HL-60 (cell line): Measurements from ENCODE around the gene AURKA.

ENCODE experiments used
- DNase-seq, 2 experiments: peaks; one replicate each; pipeline ENCODE4 v3.0.0-alpha.2; 2010 to 2020; ENCODE audit warnings: low read depth in 1 of 2, low spot score in 1 of 2
- H3K27ac ChIP-seq: fragments of 250-450 bp; sonication (Bioruptor Pico); replicated peaks from 2 replicates; pipeline ENCODE4 v1.5.1; 2020; ENCODE audit warnings: mild to moderate bottlenecking, moderate library complexity
- H3K27me3 ChIP-seq: fragments of 250-450 bp; sonication (Bioruptor Pico); 2 replicates; pipeline ENCODE4 v1.5.1; 2021; ENCODE audit warnings: mild to moderate bottlenecking, moderate library complexity; ENCODE audit not compliant: insufficient read depth, poor library complexity, severe bottlenecking
- H3K4me3 ChIP-seq: replicated peaks from 2 replicates; pipeline ENCODE4 v1.5.1; 2011; ENCODE audit warnings: mild to moderate bottlenecking, control low read depth, low read length; ENCODE audit not compliant: insufficient read depth
- GABPA ChIP-seq: IDR thresholded peaks from 2 replicates; pipeline ENCODE4 v1.6.1; 2012; ENCODE audit warnings: low read depth
- POLR2AphosphoS5 ChIP-seq: IDR thresholded peaks from 2 replicates; pipeline ENCODE4 v1.6.1; 2012; ENCODE audit warnings: low read depth
- SPI1 ChIP-seq: IDR thresholded peaks from 2 replicates; pipeline ENCODE4 v1.6.1; 2012; ENCODE audit warnings: low read depth, mild to moderate bottlenecking, borderline replicate concordance
- TF ChIP-seq, protein P1 (sequence below): IDR thresholded peaks from 2 replicates; pipeline ENCODE4 v1.6.1; 2012; ENCODE audit warnings: low read depth; ENCODE audit not compliant: insufficient replicate concordance
- TF ChIP-seq, protein P2 (sequence below): IDR thresholded peaks from one replicate; pipeline ENCODE4 v1.5.1; 2011; ENCODE audit warnings: low read length, control low read depth, inconsistent platforms; ENCODE audit not compliant: insufficient read depth

AURKA gene

DNA sequence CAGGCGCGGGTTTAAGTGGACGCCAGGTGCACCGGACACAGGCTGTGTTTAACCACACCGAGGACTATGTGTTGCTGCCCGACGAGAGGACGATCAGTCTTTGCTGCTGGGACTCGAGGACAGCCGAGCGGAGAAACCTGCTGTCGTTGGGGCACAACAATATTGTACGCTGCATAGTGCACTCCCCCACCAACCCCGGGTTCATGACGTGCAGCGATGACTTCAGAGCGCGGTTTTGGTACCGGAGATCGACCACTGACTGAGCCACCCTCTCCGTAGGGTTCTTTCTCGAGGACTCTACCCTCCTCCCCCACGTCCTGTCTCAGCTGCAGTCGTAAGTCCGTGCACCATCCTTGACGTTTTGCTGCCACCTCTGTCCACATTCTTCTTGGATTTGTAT is 11.4 kb upstream of the AURKA start:
- DNase-seq: no peak
- Histone ChIP-seq H3K27me3 (no peaks in the 10 kb centered on the region), H3K27ac (no peak overlapping the region), H3K4me3 (no peak overlapping the region)
- TF ChIP-seq, protein P1, sequence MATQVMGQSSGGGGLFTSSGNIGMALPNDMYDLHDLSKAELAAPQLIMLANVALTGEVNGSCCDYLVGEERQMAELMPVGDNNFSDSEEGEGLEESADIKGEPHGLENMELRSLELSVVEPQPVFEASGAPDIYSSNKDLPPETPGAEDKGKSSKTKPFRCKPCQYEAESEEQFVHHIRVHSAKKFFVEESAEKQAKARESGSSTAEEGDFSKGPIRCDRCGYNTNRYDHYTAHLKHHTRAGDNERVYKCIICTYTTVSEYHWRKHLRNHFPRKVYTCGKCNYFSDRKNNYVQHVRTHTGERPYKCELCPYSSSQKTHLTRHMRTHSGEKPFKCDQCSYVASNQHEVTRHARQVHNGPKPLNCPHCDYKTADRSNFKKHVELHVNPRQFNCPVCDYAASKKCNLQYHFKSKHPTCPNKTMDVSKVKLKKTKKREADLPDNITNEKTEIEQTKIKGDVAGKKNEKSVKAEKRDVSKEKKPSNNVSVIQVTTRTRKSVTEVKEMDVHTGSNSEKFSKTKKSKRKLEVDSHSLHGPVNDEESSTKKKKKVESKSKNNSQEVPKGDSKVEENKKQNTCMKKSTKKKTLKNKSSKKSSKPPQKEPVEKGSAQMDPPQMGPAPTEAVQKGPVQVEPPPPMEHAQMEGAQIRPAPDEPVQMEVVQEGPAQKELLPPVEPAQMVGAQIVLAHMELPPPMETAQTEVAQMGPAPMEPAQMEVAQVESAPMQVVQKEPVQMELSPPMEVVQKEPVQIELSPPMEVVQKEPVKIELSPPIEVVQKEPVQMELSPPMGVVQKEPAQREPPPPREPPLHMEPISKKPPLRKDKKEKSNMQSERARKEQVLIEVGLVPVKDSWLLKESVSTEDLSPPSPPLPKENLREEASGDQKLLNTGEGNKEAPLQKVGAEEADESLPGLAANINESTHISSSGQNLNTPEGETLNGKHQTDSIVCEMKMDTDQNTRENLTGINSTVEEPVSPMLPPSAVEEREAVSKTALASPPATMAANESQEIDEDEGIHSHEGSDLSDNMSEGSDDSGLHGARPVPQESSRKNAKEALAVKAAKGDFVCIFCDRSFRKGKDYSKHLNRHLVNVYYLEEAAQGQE: no peak
- no peak for TF ChIP-seq SPI1
- no peak for TF ChIP-seq POLR2AphosphoS5
- TF ChIP-seq GABPA: no peak
- TF ChIP-seq, protein P2, sequence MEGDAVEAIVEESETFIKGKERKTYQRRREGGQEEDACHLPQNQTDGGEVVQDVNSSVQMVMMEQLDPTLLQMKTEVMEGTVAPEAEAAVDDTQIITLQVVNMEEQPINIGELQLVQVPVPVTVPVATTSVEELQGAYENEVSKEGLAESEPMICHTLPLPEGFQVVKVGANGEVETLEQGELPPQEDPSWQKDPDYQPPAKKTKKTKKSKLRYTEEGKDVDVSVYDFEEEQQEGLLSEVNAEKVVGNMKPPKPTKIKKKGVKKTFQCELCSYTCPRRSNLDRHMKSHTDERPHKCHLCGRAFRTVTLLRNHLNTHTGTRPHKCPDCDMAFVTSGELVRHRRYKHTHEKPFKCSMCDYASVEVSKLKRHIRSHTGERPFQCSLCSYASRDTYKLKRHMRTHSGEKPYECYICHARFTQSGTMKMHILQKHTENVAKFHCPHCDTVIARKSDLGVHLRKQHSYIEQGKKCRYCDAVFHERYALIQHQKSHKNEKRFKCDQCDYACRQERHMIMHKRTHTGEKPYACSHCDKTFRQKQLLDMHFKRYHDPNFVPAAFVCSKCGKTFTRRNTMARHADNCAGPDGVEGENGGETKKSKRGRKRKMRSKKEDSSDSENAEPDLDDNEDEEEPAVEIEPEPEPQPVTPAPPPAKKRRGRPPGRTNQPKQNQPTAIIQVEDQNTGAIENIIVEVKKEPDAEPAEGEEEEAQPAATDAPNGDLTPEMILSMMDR: no peak

DNA sequence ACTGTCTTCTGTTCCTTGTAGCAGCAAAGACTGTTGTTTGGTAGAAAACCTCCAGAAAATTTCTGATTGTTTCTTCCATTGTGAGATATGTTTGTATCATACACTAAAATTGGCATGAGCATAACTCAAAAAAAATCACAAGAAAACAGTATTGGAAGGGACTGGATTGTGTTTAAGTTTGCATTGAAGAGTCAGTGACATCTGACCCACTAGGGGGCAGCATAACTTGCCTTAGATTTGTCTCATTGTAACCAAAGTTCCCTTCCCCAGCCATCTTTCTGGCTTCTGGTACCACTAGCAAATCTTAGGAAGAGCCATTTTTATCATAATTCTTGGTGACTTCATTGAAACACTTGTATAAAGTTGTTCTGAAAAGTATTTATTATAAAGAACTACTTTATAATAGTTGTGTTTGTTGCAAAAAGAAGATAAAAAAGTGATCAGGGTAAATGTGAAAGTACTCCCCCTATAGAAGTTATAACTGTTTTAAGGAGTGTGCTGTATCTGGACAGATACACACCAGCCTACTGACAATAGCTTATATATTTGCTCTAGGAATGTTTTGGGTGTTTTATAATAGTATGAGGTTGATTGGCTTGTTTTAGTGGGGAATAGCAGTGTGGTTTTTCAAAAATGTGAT is 8.1 kb upstream of the AURKA start:
- TF ChIP-seq, protein P2: peak; percentile 90
- TF ChIP-seq, protein P1: no peak
- Histone ChIP-seq H3K27ac (no peak overlapping the region), H3K27me3 (no peaks in the 10 kb centered on the region), H3K4me3 (no peak overlapping the region)
- peak in 1 of 2 experiments; percentile 68 for DNase-seq

DNA sequence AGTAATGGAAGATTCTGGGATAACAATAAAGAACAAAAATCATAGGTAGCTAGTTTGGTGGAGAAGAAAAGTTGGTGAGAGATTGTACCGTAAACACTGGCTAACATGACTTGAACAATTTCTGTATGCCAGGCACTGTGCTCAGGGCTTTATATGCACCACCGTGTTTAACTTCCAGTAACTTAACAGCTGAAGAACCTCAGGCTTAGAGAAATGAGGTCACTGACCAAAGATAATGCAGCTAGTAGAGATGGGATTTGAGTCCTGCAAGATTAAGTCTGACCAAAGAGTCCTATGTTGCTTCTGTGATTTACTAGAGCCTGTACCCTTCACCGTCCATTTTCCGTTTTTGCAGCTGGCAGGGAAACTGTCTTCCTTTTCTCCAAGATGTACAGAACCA is 3.2 kb upstream of the AURKA start:
- TF ChIP-seq POLR2AphosphoS5 (no peak), SPI1 (no peak)
- TF ChIP-seq, protein P2: no peak
- no peak overlapping the region for H3K4me3 ChIP-seq
- H3K27me3 ChIP-seq: no peaks in the 10 kb centered on the region
- DNase-seq: no peak
- no peak overlapping the region for H3K27ac ChIP-seq

DNA sequence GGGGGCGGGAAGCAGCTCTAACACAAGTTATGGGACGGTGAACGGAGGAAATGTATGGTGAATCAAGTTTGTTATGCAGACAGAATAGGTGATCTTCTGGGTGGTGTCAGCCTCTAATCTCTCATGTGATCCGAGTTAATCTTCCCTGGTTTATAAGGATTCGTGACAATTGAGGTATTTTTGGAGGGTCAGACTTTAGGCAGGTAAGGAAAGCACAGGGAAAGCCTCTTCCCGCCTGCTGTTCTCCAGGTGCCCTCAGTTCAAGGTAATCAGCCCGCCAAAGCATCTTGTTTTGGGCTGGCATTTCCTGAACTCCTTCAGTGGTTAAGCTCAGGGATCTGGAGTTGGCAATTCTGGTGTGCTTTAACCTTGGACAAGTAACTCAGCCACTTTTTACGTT is 1.6 kb upstream of the AURKA start:
- Histone ChIP-seq H3K27me3 (no peaks in the 10 kb centered on the region), H3K27ac (peak overlapping the region; percentile 93), H3K4me3 (peak overlapping the region; percentile 90)
- TF ChIP-seq SPI1: no peak
- TF ChIP-seq GABPA: no peak
- TF ChIP-seq, protein P1: no peak
- TF ChIP-seq, protein P2: no peak
- TF ChIP-seq POLR2AphosphoS5: no peak
- no peak for DNase-seq
